ENCODE data around the gene NEDD4L.

The NEDD4L gene

GRCh38 chr18:58287353-58288274, 243.6 kb downstream of the NEDD4L start:
- DNase-seq (ENCODE audit: low read depth in 3 of 3), result no peak

- DNase-seq (ENCODE audit: low read depth in 3 of 3), result no peak
Measured at GRCh38 chr18:58288921-58289797, 245.1 kb downstream of the NEDD4L start.

GRCh38 chr18:58290116-58290695, 246.2 kb downstream of the NEDD4L start:
- no peak for DNase-seq (ENCODE audit: low read depth in 3 of 3)

- no peak for DNase-seq (ENCODE audit: low read depth in 3 of 3)
Measured at GRCh38 chr18:58291131-58291530, 247.1 kb downstream of the NEDD4L start.

- DNase-seq (ENCODE audit: low read depth in 3 of 3), result no peak
Measured at GRCh38 chr18:58292638-58293037, 248.6 kb downstream of the NEDD4L start.

- DNase-seq (ENCODE audit: low read depth in 3 of 3), result no peak
Measured at GRCh38 chr18:58297198-58297597, 253.2 kb downstream of the NEDD4L start.

- DNase-seq (ENCODE audit: low read depth in 3 of 3), result no peak
Measured at GRCh38 chr18:58298251-58299134, 254.5 kb downstream of the NEDD4L start.

GRCh38 chr18:58299135-58299473, 255.1 kb downstream of the NEDD4L start:
- no peak for DNase-seq (ENCODE audit: low read depth in 3 of 3)

GRCh38 chr18:58299936-58300335, 255.9 kb downstream of the NEDD4L start:
- DNase-seq (ENCODE audit: low read depth in 3 of 3), result no peak

- no peak for DNase-seq (ENCODE audit: low read depth in 3 of 3)
Measured at GRCh38 chr18:58300867-58301266, 256.8 kb downstream of the NEDD4L start.

GRCh38 chr18:58302811-58303210, 258.8 kb downstream of the NEDD4L start:
- no peak for DNase-seq (ENCODE audit: low read depth in 3 of 3)

- no peak for DNase-seq (ENCODE audit: low read depth in 3 of 3)
Measured at GRCh38 chr18:58303363-58303762, 259.3 kb downstream of the NEDD4L start.

GRCh38 chr18:58305792-58306191, 261.8 kb downstream of the NEDD4L start:
- no peak for DNase-seq (ENCODE audit: low read depth in 3 of 3)

GRCh38 chr18:58307441-58307840, 263.4 kb downstream of the NEDD4L start:
- no peak for DNase-seq (ENCODE audit: low read depth in 3 of 3)

GRCh38 chr18:58308463-58308862, 264.4 kb downstream of the NEDD4L start:
- no peak for DNase-seq (ENCODE audit: low read depth in 3 of 3)

- DNase-seq (ENCODE audit: low read depth in 3 of 3), result no peak
Measured at GRCh38 chr18:58309099-58309498, 265.1 kb downstream of the NEDD4L start.

- DNase-seq (ENCODE audit: low read depth in 3 of 3), result no peak
Measured at GRCh38 chr18:58309610-58310239, 265.7 kb downstream of the NEDD4L start.

GRCh38 chr18:58310517-58310916, 266.5 kb downstream of the NEDD4L start:
- DNase-seq (ENCODE audit: low read depth in 3 of 3), result no peak

- no peak for DNase-seq (ENCODE audit: low read depth in 3 of 3)
Measured at GRCh38 chr18:58311390-58311789, 267.4 kb downstream of the NEDD4L start.

- DNase-seq (ENCODE audit: low read depth in 3 of 3), result no peak
Measured at GRCh38 chr18:58313491-58314032, 269.5 kb downstream of the NEDD4L start.

- no peak for DNase-seq (ENCODE audit: low read depth in 3 of 3)
Measured at GRCh38 chr18:58314284-58314683, 270.3 kb downstream of the NEDD4L start.
